MM.1S (cell line): ENCODE data around the gene RIPOR3.
"Not testable (repeated sequence)": the region's sequence is repeated elsewhere in the genome, so short reads cannot be mapped to it uniquely, and the experiment has no call there.

ENCODE experiments used
- DNase-seq: peaks from one replicate; pipeline ENCODE4 v3.0.0-alpha.2; 2015
- H2AFZ ChIP-seq: fragments of 300-600 bp; sonication (generic); 2 replicates; pipeline ENCODE4 v1.6.0; 2016; ENCODE audit warnings: antibody characterized with exemption, low read length
- H3F3A ChIP-seq: fragments of 300-600 bp; sonication (generic); 2 replicates; pipeline ENCODE4 v1.6.1; 2016; ENCODE audit warnings: mild to moderate bottlenecking, antibody characterized with exemption, low read length, moderate library complexity, mixed read lengths; ENCODE audit not compliant: insufficient read depth
- H3K27ac ChIP-seq: fragments of 300-600 bp; sonication (generic); 2 replicates; pipeline ENCODE4 v1.5.1; 2016; ENCODE audit warnings: mild to moderate bottlenecking, low read length
- H3K27me3 ChIP-seq: fragments of 300-600 bp; sonication (generic); replicated peaks from 2 replicates; pipeline ENCODE4 v1.6.0; 2016; ENCODE audit warnings: low read length; ENCODE audit not compliant: insufficient read depth
- H3K36me3 ChIP-seq: fragments of 300-600 bp; sonication (generic); replicated peaks from 2 replicates; pipeline ENCODE4 v1.6.1; 2016; ENCODE audit warnings: mild to moderate bottlenecking, low read length, mixed read lengths; ENCODE audit not compliant: insufficient read depth
- H3K4me1 ChIP-seq: fragments of 300-600 bp; sonication (generic); 2 replicates; pipeline ENCODE4 v1.6.1; 2016; ENCODE audit warnings: low read length, mixed read lengths
- H3K4me2 ChIP-seq: fragments of 300-600 bp; sonication (generic); 2 replicates; pipeline ENCODE4 v1.6.0; 2016; ENCODE audit warnings: low read depth, low read length
- H3K4me3 ChIP-seq: fragments of 300-600 bp; sonication (generic); 2 replicates; pipeline ENCODE4 v1.5.1; 2016; ENCODE audit warnings: low read length, mixed read lengths
- H3K79me2 ChIP-seq: fragments of 300-600 bp; sonication (generic); 2 replicates; pipeline ENCODE4 v1.6.1; 2016; ENCODE audit warnings: mixed run types, low read length, mixed read lengths
- H3K9ac ChIP-seq: fragments of 300-600 bp; sonication (generic); 2 replicates; pipeline ENCODE4 v1.6.1; 2016; ENCODE audit warnings: low read length, mixed read lengths
- H3K9me2 ChIP-seq: fragments of 300-600 bp; sonication (generic); replicated peaks from 2 replicates; pipeline ENCODE4 v1.6.1; 2016; ENCODE audit warnings: mild to moderate bottlenecking, low read length, mixed read lengths; ENCODE audit not compliant: insufficient read depth
- H3K9me3 ChIP-seq: fragments of 300-600 bp; sonication (generic); replicated peaks from 2 replicates; pipeline ENCODE4 v1.6.1; 2016; ENCODE audit warnings: mild to moderate bottlenecking, low read length, mixed read lengths; ENCODE audit not compliant: insufficient read depth
- H4K20me1 ChIP-seq: fragments of 300-600 bp; sonication (generic); 2 replicates; pipeline ENCODE4 v1.6.1; 2016; ENCODE audit warnings: mild to moderate bottlenecking, low read length, moderate library complexity, mixed read lengths; ENCODE audit not compliant: insufficient read depth
- EZH2 ChIP-seq: fragments of 300-600 bp; sonication (generic); optimal IDR thresholded peaks from 2 replicates; pipeline ENCODE3; 2017; ENCODE audit warnings: low read depth, mild to moderate bottlenecking, antibody characterized with exemption, low read length, mixed read lengths
- EZH2phosphoT487 ChIP-seq: fragments of 300-600 bp; sonication (generic); IDR thresholded peaks from 2 replicates; pipeline ENCODE4 v1.6.1; 2018; ENCODE audit warnings: antibody characterized with exemption, low read length
- TF ChIP-seq, protein P1 (sequence below): fragments of 300-600 bp; sonication (generic); IDR thresholded peaks from 2 replicates; pipeline ENCODE4 v1.5.1; 2016; ENCODE audit warnings: antibody characterized with exemption, low read length, mixed read lengths

RIPOR3 gene

GRCh38 chr20:50679753-50680104, 11.6 kb downstream of the RIPOR3 start:
- no peaks in the 10 kb centered on the region for H3K36me3 ChIP-seq
- H3K9me3 ChIP-seq = no peaks in the 10 kb centered on the region
- no peak for TF ChIP-seq EZH2phosphoT487
- no peaks in the 10 kb centered on the region for H3K9me2 ChIP-seq
- no peaks in the 10 kb centered on the region for H4K20me1 ChIP-seq
- no peak overlapping the region for H3K4me2 ChIP-seq
- no peak overlapping the region for H2AFZ ChIP-seq
- no peak for DNase-seq
- no peak overlapping the region for H3K27ac ChIP-seq
- H3K4me1 ChIP-seq = no peaks in the 10 kb centered on the region
- H3K4me3 ChIP-seq = no peak overlapping the region
- no peak overlapping the region for H3K9ac ChIP-seq
- no peaks in the 10 kb centered on the region for H3K79me2 ChIP-seq
- H3F3A ChIP-seq = no peaks in the 10 kb centered on the region
- H3K27me3 ChIP-seq = no peaks in the 10 kb centered on the region

DNA sequence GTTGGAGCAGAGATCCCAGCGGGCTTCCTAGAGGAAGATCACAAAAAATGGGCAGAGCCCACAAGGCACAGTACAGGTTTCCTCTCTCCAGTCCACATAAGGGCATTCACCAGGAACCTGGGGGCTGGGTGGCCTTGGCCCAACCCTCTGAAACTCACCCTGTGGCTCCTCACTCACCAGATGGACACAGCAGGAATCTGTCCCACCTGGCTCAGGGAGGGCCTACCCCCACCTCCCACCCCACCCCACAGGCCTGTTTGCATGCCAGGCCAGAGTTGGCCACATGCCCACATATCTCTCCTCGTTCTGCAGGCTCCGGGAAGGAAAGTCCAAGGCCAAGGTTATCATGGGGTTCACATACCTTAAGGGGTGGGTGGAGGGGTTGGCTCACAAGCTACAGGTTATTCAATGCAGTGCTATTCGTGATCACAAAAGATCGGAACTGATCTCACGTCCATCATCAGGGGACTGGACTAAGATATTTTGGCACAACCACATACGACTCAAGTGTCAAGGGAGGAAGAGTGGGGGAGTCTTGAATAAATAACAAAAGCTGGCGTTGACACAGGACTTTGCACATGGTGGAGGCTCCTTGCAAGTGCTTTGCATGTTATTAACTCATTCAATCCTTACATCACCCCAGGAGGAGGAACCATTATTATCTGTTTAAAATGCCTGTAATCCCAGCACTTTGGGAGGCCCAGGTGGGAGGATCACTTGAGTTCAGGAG, 13.0 kb downstream of the RIPOR3 start:
- Histone ChIP-seq H3K27me3 (no peaks in the 10 kb centered on the region), H3K27ac (no peak overlapping the region), H3K36me3 (no peaks in the 10 kb centered on the region), H3K9ac (no peak overlapping the region), H3K4me3 (no peak overlapping the region), H2AFZ (no peak overlapping the region), H3K9me2 (no peaks in the 10 kb centered on the region), H3K9me3 (no peaks in the 10 kb centered on the region), H3K4me2 (no peak overlapping the region), H3K79me2 (no peaks in the 10 kb centered on the region), H3K4me1 (no peaks in the 10 kb centered on the region), H4K20me1 (no peaks in the 10 kb centered on the region), H3F3A (no peaks in the 10 kb centered on the region)
- no peak for DNase-seq
- TF ChIP-seq EZH2 (no peak), EZH2phosphoT487 (no peak)
- TF ChIP-seq, protein P1, sequence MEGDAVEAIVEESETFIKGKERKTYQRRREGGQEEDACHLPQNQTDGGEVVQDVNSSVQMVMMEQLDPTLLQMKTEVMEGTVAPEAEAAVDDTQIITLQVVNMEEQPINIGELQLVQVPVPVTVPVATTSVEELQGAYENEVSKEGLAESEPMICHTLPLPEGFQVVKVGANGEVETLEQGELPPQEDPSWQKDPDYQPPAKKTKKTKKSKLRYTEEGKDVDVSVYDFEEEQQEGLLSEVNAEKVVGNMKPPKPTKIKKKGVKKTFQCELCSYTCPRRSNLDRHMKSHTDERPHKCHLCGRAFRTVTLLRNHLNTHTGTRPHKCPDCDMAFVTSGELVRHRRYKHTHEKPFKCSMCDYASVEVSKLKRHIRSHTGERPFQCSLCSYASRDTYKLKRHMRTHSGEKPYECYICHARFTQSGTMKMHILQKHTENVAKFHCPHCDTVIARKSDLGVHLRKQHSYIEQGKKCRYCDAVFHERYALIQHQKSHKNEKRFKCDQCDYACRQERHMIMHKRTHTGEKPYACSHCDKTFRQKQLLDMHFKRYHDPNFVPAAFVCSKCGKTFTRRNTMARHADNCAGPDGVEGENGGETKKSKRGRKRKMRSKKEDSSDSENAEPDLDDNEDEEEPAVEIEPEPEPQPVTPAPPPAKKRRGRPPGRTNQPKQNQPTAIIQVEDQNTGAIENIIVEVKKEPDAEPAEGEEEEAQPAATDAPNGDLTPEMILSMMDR = no peak

DNA sequence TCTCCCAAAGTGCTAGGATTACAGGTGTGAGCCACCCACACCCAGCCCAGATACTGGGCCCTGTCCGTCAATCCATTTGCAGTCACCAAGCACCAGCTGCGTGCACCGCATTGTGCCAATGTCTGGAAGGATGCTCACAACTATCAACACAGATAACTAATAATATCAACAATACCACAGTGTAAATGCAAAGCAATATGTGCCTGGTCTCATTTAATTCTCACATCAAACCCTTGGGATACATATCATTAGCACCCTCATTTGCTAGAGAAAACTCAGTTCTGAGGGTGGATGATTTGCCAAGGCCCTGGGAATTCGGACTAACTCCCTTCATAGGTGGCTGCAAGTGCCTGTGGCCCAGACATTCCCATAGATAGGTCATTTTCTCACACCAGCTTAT, 14.5 kb downstream of the RIPOR3 start:
- Histone ChIP-seq H4K20me1 (no peaks in the 10 kb centered on the region), H3K4me2 (no peak overlapping the region), H3K27me3 (no peaks in the 10 kb centered on the region), H3K9ac (no peak overlapping the region), H3K9me2 (no peaks in the 10 kb centered on the region), H3K36me3 (no peaks in the 10 kb centered on the region), H3K79me2 (no peaks in the 10 kb centered on the region), H3K4me3 (no peak overlapping the region), H3F3A (no peaks in the 10 kb centered on the region), H3K27ac (no peak overlapping the region), H3K9me3 (no peaks in the 10 kb centered on the region), H3K4me1 (no peaks in the 10 kb centered on the region), H2AFZ (no peak overlapping the region)
- TF ChIP-seq, protein P1 = no peak
- TF ChIP-seq EZH2 = no peak
- no peak for TF ChIP-seq EZH2phosphoT487
- no peak for DNase-seq

GRCh38 chr20:50676377-50676731, 15.0 kb downstream of the RIPOR3 start:
- H3K27ac ChIP-seq, H3K27me3 ChIP-seq, H2AFZ ChIP-seq, H3K36me3 ChIP-seq, H3K4me3 ChIP-seq, H3K9me2 ChIP-seq, H3K9ac ChIP-seq, H3F3A ChIP-seq, H3K79me2 ChIP-seq, H4K20me1 ChIP-seq, DNase-seq, H3K4me2 ChIP-seq, H3K9me3 ChIP-seq, H3K4me1 ChIP-seq: not testable (repeated sequence)
